ENCODE measurements around the gene KLC1.

The KLC1 gene

GRCh38 chr14:103728721-103729120 is 99.7 kb downstream of the KLC1 start:
- no peak overlapping the region for H3K4me3 ChIP-seq (ENCODE audit: low read depth, low read length)
- no peak for DNase-seq (ENCODE audit: low read depth, low spot score)
- no peak for TF ChIP-seq CTCF (IDR thresholded peaks at IDR 0.05; ENCODE audit: low read depth, low read length)
- in situ Hi-C loops (cut with HindIII; ENCODE audit: low sequenced_read_pairs): no loop called here

GRCh38 chr14:103729496-103730448 is 100.8 kb downstream of the KLC1 start:
- in situ Hi-C loops (cut with HindIII; ENCODE audit: low sequenced_read_pairs): no loop called here
- no peak for DNase-seq (ENCODE audit: low read depth, low spot score)
- no peak for TF ChIP-seq CTCF (IDR thresholded peaks at IDR 0.05; ENCODE audit: low read depth, low read length)
- no peak overlapping the region for H3K4me3 ChIP-seq (ENCODE audit: low read depth, low read length)

- no peak overlapping the region for H3K4me3 ChIP-seq (ENCODE audit: low read depth, low read length)
- in situ Hi-C loops (cut with HindIII; ENCODE audit: low sequenced_read_pairs): no loop called here
- TF ChIP-seq CTCF (IDR thresholded peaks at IDR 0.05; ENCODE audit: low read depth, low read length): peak; percentile 12
- DNase-seq (ENCODE audit: low read depth, low spot score): no peak
Measured at GRCh38 chr14:103730490-103731035, 101.6 kb downstream of the KLC1 start.

DNA sequence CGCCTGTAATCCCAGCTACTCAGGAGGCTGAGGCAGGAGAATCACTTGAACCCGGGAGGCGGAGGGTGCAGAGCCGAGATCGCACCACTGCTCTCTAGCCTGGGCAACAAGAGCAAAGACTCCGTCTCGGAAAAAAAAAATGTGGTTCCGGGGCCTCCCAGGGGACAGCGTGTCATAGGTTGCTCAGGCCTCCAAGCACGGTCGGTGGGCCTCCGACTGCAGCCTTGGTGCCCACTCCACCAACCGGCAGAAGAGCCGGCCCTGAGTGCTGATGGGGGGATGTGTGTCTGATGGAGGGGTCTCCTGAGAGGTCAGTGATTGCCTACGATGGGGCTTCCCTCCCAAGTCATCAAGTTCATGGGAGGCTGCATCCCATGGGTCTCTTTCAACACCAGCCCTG is 102.5 kb downstream of the KLC1 start:
- no peak for DNase-seq (ENCODE audit: low read depth, low spot score)
- in situ Hi-C loops (cut with HindIII; ENCODE audit: low sequenced_read_pairs): no loop called here
- no peak overlapping the region for H3K4me3 ChIP-seq (ENCODE audit: low read depth, low read length)
- TF ChIP-seq CTCF (IDR thresholded peaks at IDR 0.05; ENCODE audit: low read depth, low read length): no peak

DNA sequence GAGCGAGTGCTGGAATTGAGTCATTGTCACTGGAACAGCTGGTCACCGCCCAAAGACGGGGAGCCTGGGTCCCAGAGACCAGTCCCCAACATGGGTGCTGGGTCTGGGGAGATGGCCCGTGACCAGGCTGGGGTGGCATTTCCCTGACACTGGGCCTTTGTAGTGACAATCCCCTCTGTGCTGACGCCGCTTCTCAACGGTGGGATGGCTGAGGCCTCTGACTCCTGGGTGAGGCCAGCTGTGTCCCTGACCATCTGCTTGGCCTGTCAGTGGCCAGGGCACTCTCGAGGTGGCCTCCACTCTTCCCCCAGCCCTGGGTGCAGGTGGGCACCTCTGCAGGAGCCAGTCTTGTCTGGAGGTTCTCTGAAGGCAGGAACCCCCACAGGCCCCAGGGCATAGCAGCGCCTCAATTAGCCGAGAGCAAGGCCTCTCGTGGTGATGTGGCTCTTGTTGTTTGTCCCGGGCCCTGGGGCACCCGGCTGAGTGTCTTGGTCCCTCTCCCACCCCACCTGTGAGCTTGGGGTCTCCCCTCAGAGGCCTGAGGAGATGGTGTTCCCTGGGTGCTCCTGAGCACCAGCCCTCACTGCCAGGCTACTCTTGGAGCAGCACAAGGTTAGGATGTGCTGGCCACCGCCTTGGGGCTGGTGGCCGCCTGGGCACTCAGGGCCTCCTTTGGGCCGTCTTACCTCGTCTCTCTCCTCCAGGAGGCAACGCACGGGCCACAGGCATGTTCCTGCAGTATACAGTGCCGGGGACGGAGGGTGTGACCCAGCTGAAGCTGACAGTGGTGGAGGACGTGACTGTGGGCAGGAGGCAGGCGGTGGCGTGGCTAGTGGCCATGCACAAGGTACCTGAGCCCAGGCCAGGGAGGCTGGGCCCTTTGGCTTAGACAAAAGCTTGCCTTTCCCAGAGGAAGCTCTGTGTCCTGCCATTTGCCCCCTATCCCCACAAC is 103.2 kb downstream of the KLC1 start:
- no peak for TF ChIP-seq CTCF (IDR thresholded peaks at IDR 0.05; ENCODE audit: low read depth, low read length)
- in situ Hi-C loops (cut with HindIII; ENCODE audit: low sequenced_read_pairs): no loop called here
- H3K4me3 ChIP-seq (ENCODE audit: low read depth, low read length): no peak overlapping the region

More for the DNA sequence above, 103.2 kb downstream of the KLC1 start:
- DNase-seq (ENCODE audit: low read depth, low spot score): no peak

Measured in astrocyte of the spinal cord (primary cell).